Measurements from ENCODE around the gene ABCA13. TPM values are rescaled to one million over a fixed set of nuclear protein-coding genes. Genes with fewer than 3 reads are reported as not detected.

ABCA13 gene
- total RNA-seq, 1 experiment from 2014 or later = not detected

DNA sequence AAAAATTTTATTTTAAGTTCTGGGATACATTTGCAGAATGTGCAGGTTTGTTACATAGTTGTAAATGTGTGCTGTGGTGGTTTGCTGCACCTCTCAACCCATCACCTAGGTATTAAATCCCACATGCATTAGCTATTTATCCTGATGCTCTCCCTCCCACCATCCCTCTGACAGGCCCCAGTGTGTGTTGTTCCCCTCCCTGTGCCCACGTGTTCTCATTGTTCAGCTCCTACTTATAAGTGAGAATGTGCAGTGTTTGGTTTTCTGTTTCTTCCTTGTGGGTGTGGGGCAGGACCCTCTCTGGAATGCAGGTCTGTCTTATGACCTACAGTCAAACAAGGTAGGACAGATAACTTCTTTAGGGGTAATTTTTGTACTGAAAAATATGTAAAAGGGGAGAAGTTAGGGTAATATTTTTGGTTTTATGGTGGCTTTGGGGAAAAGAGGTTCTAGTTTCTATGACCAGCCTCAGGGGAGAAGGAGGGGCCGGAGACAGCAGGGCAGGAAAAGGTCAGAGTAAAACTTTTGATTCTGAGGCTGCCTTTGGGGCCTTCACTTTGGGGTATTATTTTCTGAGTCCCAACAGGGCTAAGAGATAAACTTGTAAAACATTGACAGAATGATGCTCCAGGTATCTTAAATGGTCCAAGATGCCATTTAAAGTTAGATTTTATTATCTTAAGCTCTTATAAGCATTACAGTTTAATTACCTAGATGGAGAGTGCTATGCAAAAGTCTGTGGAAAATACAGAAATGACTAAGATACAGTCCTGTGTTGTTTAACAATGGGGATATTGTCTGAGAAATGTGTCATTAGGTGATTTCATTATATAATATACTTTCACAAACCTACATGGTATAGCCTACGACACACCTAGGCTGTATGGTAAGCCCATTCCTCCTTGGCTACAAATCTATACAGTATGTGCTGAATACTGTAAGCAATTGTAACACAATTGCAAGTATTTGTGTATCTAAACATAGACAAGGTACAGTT is 354.8 kb downstream of the ABCA13 start:
- Histone ChIP-seq H3K4me1 (ENCODE audit: control insufficient read depth in 1 of 2, insufficient read depth in 2 of 2, low read length in 2 of 2) (no peaks in the 10 kb centered on the region), H2AFZ (ENCODE audit: low read depth, low read length, poor library complexity, severe bottlenecking) (no peak overlapping the region), H3K79me2 (ENCODE audit: insufficient read depth, low read length) (no peaks in the 10 kb centered on the region), H3K4me3 (replicated peaks in 1 of 2; ENCODE audit: low read depth in 1 of 2, low read length in 2 of 2) (no peak overlapping the region), H3K9me3 (ENCODE audit: control insufficient read depth in 1 of 2, insufficient read depth in 1 of 2, low read depth in 1 of 2, low read length in 2 of 2) (peaks cover 0 to 12% of the 10 kb centered on the region in 2 experiments; a peak in 2 of 4 replicates), H3K9me2 (ENCODE audit: insufficient read depth) (no peaks in the 10 kb centered on the region), H4K20me1 (ENCODE audit: insufficient read depth) (no peaks in the 10 kb centered on the region), H3K27ac (ENCODE audit: low read depth, low read length) (no peak overlapping the region), H3K9ac (ENCODE audit: low read length) (no peak overlapping the region), H3K4me2 (ENCODE audit: low read length) (no peak overlapping the region), H3K27me3 (ENCODE audit: insufficient read depth, low read length) (no peaks in the 10 kb centered on the region), H3K36me3 (ENCODE audit: control insufficient read depth in 1 of 2, insufficient read depth in 2 of 2, low read length in 2 of 2) (no peaks in the 10 kb centered on the region)
- DNase-seq (ENCODE audit: low read depth, low spot score) (no peak), ATAC-seq (no peak)
- ChIA-PET POLR2A (no interaction called here), RAD21 (ENCODE audit: low non-redundant PET in 1 of 2, low total read pairs in 2 of 2, uncharacterized antibody in 2 of 2, unreplicated experiment in 2 of 2) (no interaction called here), CTCF (no interaction called here)
- intact Hi-C loops (cut with micrococcal nuclease) = no loop called here
- TF ChIP-seq TCF7L2 (IDR thresholded peaks at IDR 0.05; ENCODE audit: borderline replicate concordance, extremely low read depth, insufficient read depth, insufficient read length) (no peak), EZH2phosphoT487 (IDR thresholded peaks at IDR 0.05; ENCODE audit: borderline replicate concordance) (no peak), SRF (IDR thresholded peaks at IDR 0.05; ENCODE audit: low read depth) (no peak), ZNF274 (IDR thresholded peaks at IDR 0.05; ENCODE audit: low read depth, low read length) (no peak), ELF1 (IDR thresholded peaks at IDR 0.05; ENCODE audit: borderline replicate concordance, low read depth) (no peak), POLR2AphosphoS5 (IDR thresholded peaks at IDR 0.05; ENCODE audit: low read depth, low read length) (no peak)
- BruUV-seq (replicated peaks) = no TSS peak

DNA sequence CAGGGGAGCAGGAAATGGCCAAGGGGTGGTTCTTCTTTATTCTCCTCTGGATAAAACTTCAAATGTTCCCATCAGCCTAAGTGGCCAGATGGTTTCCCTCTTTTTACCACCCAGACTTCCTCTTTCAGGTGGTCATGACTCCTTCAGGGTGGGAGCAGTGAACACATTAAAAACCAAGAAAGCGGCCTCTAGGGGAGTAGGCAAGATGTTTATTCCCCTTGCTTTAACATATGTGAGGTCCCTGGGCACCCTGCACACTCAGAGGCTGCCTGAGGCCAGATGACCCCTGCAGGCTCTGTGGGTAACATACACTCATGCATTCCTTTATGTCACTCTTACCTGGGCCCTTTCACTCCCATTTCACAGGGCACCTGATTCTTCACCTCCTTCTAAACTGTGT is 357.4 kb downstream of the ABCA13 start:
- Histone ChIP-seq H3K9me3 (ENCODE audit: control insufficient read depth in 1 of 2, insufficient read depth in 1 of 2, low read depth in 1 of 2, low read length in 2 of 2) (peaks cover 0 to 6% of the 10 kb centered on the region in 2 experiments; a peak in 1 of 4 replicates), H2AFZ (ENCODE audit: low read depth, low read length, poor library complexity, severe bottlenecking) (no peak overlapping the region), H3K36me3 (ENCODE audit: control insufficient read depth in 1 of 2, insufficient read depth in 2 of 2, low read length in 2 of 2) (no peaks in the 10 kb centered on the region), H3K4me2 (ENCODE audit: low read length) (no peak overlapping the region), H3K9me2 (ENCODE audit: insufficient read depth) (no peaks in the 10 kb centered on the region), H3K4me3 (replicated peaks in 1 of 2; ENCODE audit: low read depth in 1 of 2, low read length in 2 of 2) (no peak overlapping the region), H3K4me1 (ENCODE audit: control insufficient read depth in 1 of 2, insufficient read depth in 2 of 2, low read length in 2 of 2) (no peaks in the 10 kb centered on the region), H3K79me2 (ENCODE audit: insufficient read depth, low read length) (no peaks in the 10 kb centered on the region), H3K9ac (ENCODE audit: low read length) (no peak overlapping the region), H3K27ac (ENCODE audit: low read depth, low read length) (no peak overlapping the region), H4K20me1 (ENCODE audit: insufficient read depth) (no peaks in the 10 kb centered on the region), H3K27me3 (ENCODE audit: insufficient read depth, low read length) (no peaks in the 10 kb centered on the region)
- intact Hi-C loops (cut with micrococcal nuclease) = no loop called here
- ChIA-PET RAD21 (ENCODE audit: low non-redundant PET in 1 of 2, low total read pairs in 2 of 2, uncharacterized antibody in 2 of 2, unreplicated experiment in 2 of 2) (no interaction called here), CTCF (no interaction called here), POLR2A (no interaction called here)
- ATAC-seq = no peak
- no peak for DNase-seq (ENCODE audit: low read depth, low spot score)
- BruUV-seq (replicated peaks) = no TSS peak
- TF ChIP-seq TCF7L2 (IDR thresholded peaks at IDR 0.05; ENCODE audit: borderline replicate concordance, extremely low read depth, insufficient read depth, insufficient read length) (no peak), JUND (IDR thresholded peaks at IDR 0.05) (no peak), FOSL1 (IDR thresholded peaks at IDR 0.05; ENCODE audit: low read depth) (no peak), CTCF (IDR thresholded peaks at IDR 0.05 in 2 of 3, conservative IDR thresholded peaks at IDR 0.05 in 1 of 3; ENCODE audit: borderline replicate concordance in 1 of 3, insufficient read depth in 1 of 3, low read depth in 2 of 3, low read length in 2 of 3) (no peak), POLR2AphosphoS5 (IDR thresholded peaks at IDR 0.05; ENCODE audit: low read depth, low read length) (no peak), ZFX (IDR thresholded peaks at IDR 0.05) (no peak), SIN3A (IDR thresholded peaks at IDR 0.05; ENCODE audit: low read depth) (no peak), SRF (IDR thresholded peaks at IDR 0.05; ENCODE audit: low read depth) (no peak), EZH2 (IDR thresholded peaks at IDR 0.05) (no peak), EGR1 (IDR thresholded peaks at IDR 0.05; ENCODE audit: low read depth) (no peak)
- TF ChIP-seq, protein P1, sequence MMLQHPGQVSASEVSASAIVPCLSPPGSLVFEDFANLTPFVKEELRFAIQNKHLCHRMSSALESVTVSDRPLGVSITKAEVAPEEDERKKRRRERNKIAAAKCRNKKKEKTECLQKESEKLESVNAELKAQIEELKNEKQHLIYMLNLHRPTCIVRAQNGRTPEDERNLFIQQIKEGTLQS (IDR thresholded peaks at IDR 0.05) = no peak
